Liver (tissue), 9 donors: Measurements from ENCODE around the gene TDRD5. TPM values are rescaled to one million over a fixed set of nuclear protein-coding genes. Genes with fewer than 3 reads are reported as not detected.

ENCODE experiments used
- DNase-seq: peaks from one replicate; pipeline ENCODE4 v3.0.0-alpha.2; 2017; ENCODE audit warnings: low spot score
- H3K27ac ChIP-seq, 2 donors: one replicate each; pipeline ENCODE4 v1.7.0; 2013; ENCODE audit warnings: inconsistent platforms in 2 of 2, low read length in 2 of 2, control low read depth in 1 of 2, low read depth in 1 of 2, mild to moderate bottlenecking in 1 of 2
- H3K27me3 ChIP-seq, 4 donors: one replicate each; pipeline versions ENCODE4 v1.6.1 to v1.7.0; 2013; ENCODE audit warnings: low read length in 3 of 4, inconsistent platforms in 1 of 4, mild to moderate bottlenecking in 1 of 4, moderate library complexity in 1 of 4; ENCODE audit not compliant: control insufficient read depth in 4 of 4, insufficient read depth in 4 of 4
- H3K36me3 ChIP-seq, 4 donors: one replicate each; pipeline versions ENCODE4 v1.6.1 to v1.7.0; 2013; ENCODE audit warnings: low read length in 3 of 4, mild to moderate bottlenecking in 3 of 4, low read depth in 1 of 4, moderate library complexity in 1 of 4; ENCODE audit not compliant: control insufficient read depth in 4 of 4, insufficient read depth in 3 of 4
- H3K4me1 ChIP-seq, 4 donors: one replicate each; pipeline versions ENCODE4 v1.6.1 to v1.7.0; 2013; ENCODE audit warnings: low read length in 3 of 4, mild to moderate bottlenecking in 3 of 4, moderate library complexity in 1 of 4; ENCODE audit not compliant: control insufficient read depth in 4 of 4, insufficient read depth in 4 of 4
- H3K4me3 ChIP-seq, 3 donors: one replicate each; pipeline versions ENCODE4 v1.6.1 to v1.7.0; 2013; ENCODE audit warnings: low read length in 3 of 3, control low read depth in 1 of 3, low read depth in 1 of 3, mild to moderate bottlenecking in 1 of 3
- H3K9ac ChIP-seq, 2 donors: one replicate each; pipeline ENCODE4 v1.7.0; 2013; ENCODE audit warnings: low read length in 2 of 2, mild to moderate bottlenecking in 2 of 2, moderate library complexity in 2 of 2, control low read depth in 1 of 2, low read depth in 1 of 2
- H3K9me3 ChIP-seq, 4 donors: one replicate each; pipeline versions ENCODE4 v1.6.1 to v1.7.0; 2013; ENCODE audit warnings: low read length in 3 of 4; ENCODE audit not compliant: control insufficient read depth in 4 of 4
- ATF3 ChIP-seq: IDR thresholded peaks from 2 replicates; pipeline ENCODE4 v1.6.1; 2016; ENCODE audit warnings: antibody characterized with exemption
- CTCF ChIP-seq: fragments of 150-350 bp; IDR thresholded peaks from 2 replicates; pipeline ENCODE4 v1.5.1; 2017; ENCODE audit warnings: improper control_type of control experiment, low read depth, low read length; ENCODE audit not compliant: missing input control
- EGR1 ChIP-seq, 2 donors: IDR thresholded peaks; 2 replicates each; pipeline ENCODE4 v1.6.1; 2016 to 2018; ENCODE audit warnings: antibody characterized with exemption in 2 of 2, low read depth in 2 of 2
- FOXA1 ChIP-seq: IDR thresholded peaks from 2 replicates; pipeline ENCODE4 v1.6.1; 2016; ENCODE audit warnings: antibody characterized with exemption
- FOXA2 ChIP-seq: IDR thresholded peaks from 2 replicates; pipeline ENCODE4 v1.6.1; 2016; ENCODE audit warnings: antibody characterized with exemption
- GABPA ChIP-seq, 2 donors: IDR thresholded peaks in 1 of 2; conservative IDR thresholded peaks in 1 of 2; 2 replicates each; pipeline ENCODE4 v1.6.1; 2016; ENCODE audit warnings: antibody characterized with exemption in 2 of 2, mild to moderate bottlenecking in 1 of 2, moderate library complexity in 1 of 2
- HNF4A ChIP-seq, 2 donors: conservative IDR thresholded peaks; 2 replicates each; pipeline ENCODE4 v1.6.1; 2016; ENCODE audit warnings: antibody characterized with exemption in 2 of 2, mild to moderate bottlenecking in 2 of 2
- HNF4G ChIP-seq: IDR thresholded peaks from 2 replicates; pipeline ENCODE4 v1.6.1; 2016; ENCODE audit warnings: antibody characterized with exemption
- JUND ChIP-seq, 2 donors: IDR thresholded peaks; 2 replicates each; pipeline ENCODE4 v1.6.1; 2016; ENCODE audit warnings: antibody characterized with exemption in 2 of 2
- MAX ChIP-seq: IDR thresholded peaks from 2 replicates; pipeline ENCODE4 v1.6.1; 2016; ENCODE audit warnings: antibody characterized with exemption
- NR2F2 ChIP-seq: IDR thresholded peaks from 2 replicates; pipeline ENCODE4 v1.6.1; 2016; ENCODE audit warnings: antibody characterized with exemption
- RAD21 ChIP-seq, 2 donors: IDR thresholded peaks; 2 replicates each; pipeline ENCODE4 v1.6.1; 2016; ENCODE audit warnings: antibody characterized with exemption in 2 of 2, mild to moderate bottlenecking in 2 of 2
- REST ChIP-seq: IDR thresholded peaks from 2 replicates; pipeline ENCODE4 v1.6.1; 2016; ENCODE audit warnings: antibody characterized with exemption, mild to moderate bottlenecking
- RXRA ChIP-seq, 2 donors: IDR thresholded peaks; 2 replicates each; pipeline ENCODE4 v1.6.1; 2017 to 2018; ENCODE audit warnings: antibody characterized with exemption in 2 of 2, mild to moderate bottlenecking in 1 of 2
- SP1 ChIP-seq: IDR thresholded peaks from 2 replicates; pipeline ENCODE4 v1.6.1; 2018; ENCODE audit warnings: antibody characterized with exemption, mild to moderate bottlenecking
- TAF1 ChIP-seq: conservative IDR thresholded peaks from 2 replicates; pipeline ENCODE4 v1.6.1; 2016; ENCODE audit warnings: antibody characterized with exemption, mild to moderate bottlenecking
- YY1 ChIP-seq: IDR thresholded peaks from 2 replicates; pipeline ENCODE4 v1.6.1; 2016; ENCODE audit warnings: antibody characterized with exemption, mild to moderate bottlenecking
- ZBTB33 ChIP-seq: IDR thresholded peaks from 2 replicates; pipeline ENCODE4 v1.6.1; 2016; ENCODE audit warnings: antibody characterized with exemption
- WGBS: extraction: QIAGEN DNeasy Blood & Tissue Kit; methylation state at CpG from one replicate; pipeline ENCODE4 v1.1.7; 2013; 5-methylcytosine and 5-hydroxymethylcytosine counted together
- polyA plus RNA-seq, 2 donors: library from polyadenylated mRNA; stranded (reverse) in 1 of 2; unstranded in 1 of 2; fragments of 200-250 nt in 1 of 2; fragments of >200 nt in 1 of 2; fragmentation: Nextera tagmentation in 1 of 2; extraction: Ambion mirVana in 1 of 2; gene quantifications; one replicate each; pipeline versions ENCODE4 v1.2.1 to v1.2.3, GENCODE V29; 2013 to 2015
- total RNA-seq, 2 donors: library from RNA; depleted of rRNA; stranded (reverse); fragments of >200 nt; gene quantifications; one replicate each; pipeline ENCODE4 v1.2.3, GENCODE V29; 2014
- donor health status: healthy.
- donor health status: healthy.
- donor health status: healthy.
- donor health status: healthy.
- donor health status: healthy.

The TDRD5 gene
- total RNA-seq = not detected
- polyA plus RNA-seq = not detected

GRCh38 chr1:179591592-179592580 is at the start of gene TDRD5:
Gene TDRD5 (plus strand): TSS chr1:179591832. CDS start chr1:179592616, 784 bp downstream.
- 18% methylated on average over 75 of the region's 75 CpGs for WGBS
- Histone ChIP-seq H3K9me3 (no peaks in the 10 kb centered on the region), H3K36me3 (no peaks in the 10 kb centered on the region), H3K4me1 (peaks cover 0 to 6% (median 0%) of the 10 kb centered on the region in 4 donors), H3K27ac (no peak within 1 kb of the TSS), H3K27me3 (peaks cover 0 to 12% (median 11%) of the 10 kb centered on the region in 4 donors), H3K9ac (no peak within 1 kb of the TSS), H3K4me3 (no peak within 1 kb of the TSS)
- TF ChIP-seq CTCF = no peak
- TF ChIP-seq HNF4G = no peak
- no peak for TF ChIP-seq NR2F2
- TF ChIP-seq ATF3 = no peak
- no peak for TF ChIP-seq EGR1 (IDR thresholded peaks at IDR 0.05; ENCODE audit: low read depth in 2 of 2)
- no peak for TF ChIP-seq REST
- TF ChIP-seq RAD21 (IDR thresholded peaks at IDR 0.05) = no peak
- no peak for TF ChIP-seq MAX
- TF ChIP-seq YY1 = no peak
- no peak for TF ChIP-seq FOXA2
- TF ChIP-seq HNF4A (conservative IDR thresholded peaks at IDR 0.05) = no peak
- no peak for TF ChIP-seq FOXA1
- TF ChIP-seq RXRA (IDR thresholded peaks at IDR 0.05) = no peak
- TF ChIP-seq SP1 = no peak
- no peak for TF ChIP-seq JUND (IDR thresholded peaks at IDR 0.05)
- TF ChIP-seq GABPA (IDR thresholded peaks at IDR 0.05 in 1 of 2, conservative IDR thresholded peaks at IDR 0.05 in 1 of 2) = no peak
- no peak for TF ChIP-seq TAF1
- DNase-seq = no peak

- Histone ChIP-seq H3K4me1 (no peaks in the 10 kb centered on the region), H3K27me3 (no peaks in the 10 kb centered on the region), H3K4me3 (no peak overlapping the region), H3K27ac (no peak overlapping the region), H3K9ac (no peak overlapping the region), H3K36me3 (no peaks in the 10 kb centered on the region), H3K9me3 (no peaks in the 10 kb centered on the region)
- no peak for TF ChIP-seq JUND (IDR thresholded peaks at IDR 0.05)
- no peak for TF ChIP-seq RAD21 (IDR thresholded peaks at IDR 0.05)
- TF ChIP-seq ZBTB33 = no peak
- TF ChIP-seq FOXA2 = no peak
- TF ChIP-seq ATF3 = no peak
- no peak for TF ChIP-seq NR2F2
- DNase-seq = no peak
- WGBS = 79% methylated on average over 3 of the region's 3 CpGs
Observed at GRCh38 chr1:179545321-179545720, 46.3 kb upstream of the TDRD5 start.
